Fibroblast of lung (primary cell): ENCODE results near the gene HS1BP3. TPM values are rescaled to one million over a fixed set of nuclear protein-coding genes. Genes with fewer than 3 reads are reported as not detected.

Source experiments
- DNase-seq, 2 donors: peaks; one replicate each; pipeline versions ENCODE4 v3.0.0 to v3.0.0-alpha.2; 2010; ENCODE audit warnings: low read depth in 2 of 2
- H2AFZ ChIP-seq: 2 replicates; pipeline ENCODE4 v1.5.1; 2012; ENCODE audit warnings: low read length, control low read depth, inconsistent platforms
- H3K27ac ChIP-seq: 2 replicates; pipeline ENCODE4 v1.5.1; 2011; ENCODE audit warnings: low read length, control low read depth; ENCODE audit not compliant: insufficient read depth
- H3K27me3 ChIP-seq: 2 replicates; pipeline ENCODE4 v1.5.1; 2011; ENCODE audit warnings: mild to moderate bottlenecking, low read length; ENCODE audit not compliant: control insufficient read depth, insufficient read depth
- H3K36me3 ChIP-seq: 2 replicates; pipeline ENCODE4 v1.5.1; 2011; ENCODE audit warnings: low read length; ENCODE audit not compliant: control insufficient read depth, insufficient read depth
- H3K4me1 ChIP-seq: 2 replicates; pipeline ENCODE4 v1.5.1; 2011; ENCODE audit warnings: low read length; ENCODE audit not compliant: control insufficient read depth, insufficient read depth; ENCODE audit errors: extremely low read depth
- H3K4me2 ChIP-seq: 2 replicates; pipeline ENCODE4 v1.5.1; 2011; ENCODE audit warnings: low read length, control low read depth; ENCODE audit not compliant: insufficient read depth; ENCODE audit errors: extremely low read depth
- H3K4me3 ChIP-seq, 4 experiments: fragments of 200-600 bp in 1 of 4; sonication (generic) in 1 of 4; replicated peaks in 1 of 4; 2 replicates each; pipeline ENCODE4 v1.5.1; 2011 to 2016; ENCODE audit warnings: low read length in 4 of 4, low read depth in 3 of 4, mild to moderate bottlenecking in 3 of 4, control low read depth in 2 of 4, inconsistent platforms in 1 of 4, mixed read lengths in 1 of 4; ENCODE audit not compliant: insufficient read depth in 1 of 4; ENCODE audit errors: control extremely low read depth in 1 of 4
- H3K79me2 ChIP-seq: 2 replicates; pipeline ENCODE4 v1.5.1; 2012; ENCODE audit warnings: mild to moderate bottlenecking, low read length, inconsistent platforms; ENCODE audit not compliant: control insufficient read depth, insufficient read depth
- H3K9ac ChIP-seq: 2 replicates; pipeline ENCODE4 v1.5.1; 2011; ENCODE audit warnings: mild to moderate bottlenecking, low read length, control low read depth; ENCODE audit not compliant: insufficient read depth
- H3K9me3 ChIP-seq: 2 replicates; pipeline ENCODE4 v1.5.1; 2012; ENCODE audit warnings: low read depth, low read length; ENCODE audit not compliant: control insufficient read depth, insufficient read depth
- H4K20me1 ChIP-seq: 2 replicates; pipeline ENCODE4 v1.5.1; 2011; ENCODE audit warnings: low read length; ENCODE audit not compliant: control insufficient read depth, insufficient read depth; ENCODE audit errors: extremely low read depth
- EZH2 ChIP-seq: IDR thresholded peaks from 2 replicates; pipeline ENCODE4 v1.5.1; 2012; ENCODE audit warnings: low read length, control low read depth, mild to moderate bottlenecking; ENCODE audit errors: missing control alignments
- polyA plus RNA-seq, 2 donors: library from polyadenylated mRNA; depleted of rRNA in 1 of 2; stranded (reverse) in 1 of 2; unstranded in 1 of 2; fragments of >200 nt; gene quantifications; 2 replicates each; pipeline ENCODE4 v1.2.1, GENCODE V29; 2011 to 2012; ENCODE audit warnings: missing spikeins in 1 of 2
- total RNA-seq: library from RNA; depleted of rRNA; stranded (reverse); fragments of >200 nt; gene quantifications from 2 replicates; pipeline ENCODE4 v1.2.1, GENCODE V29; 2014
- TF ChIP-seq, protein P1 (sequence below), 2 donors: IDR thresholded peaks in 1 of 2; conservative IDR thresholded peaks in 1 of 2; 1 replicate in 1 of 2; 2 replicates in 1 of 2; pipeline ENCODE4 v1.5.1; 2011 to 2012; ENCODE audit warnings: low read length in 2 of 2, control low read depth in 1 of 2, inconsistent platforms in 1 of 2, low read depth in 1 of 2, mild to moderate bottlenecking in 1 of 2

Gene HS1BP3
- total and polyA plus RNA-seq, 2 donors (not counting 1 experiment from before 2014, with no cell fraction given) = 17.8 to 38.1 TPM

DNA sequence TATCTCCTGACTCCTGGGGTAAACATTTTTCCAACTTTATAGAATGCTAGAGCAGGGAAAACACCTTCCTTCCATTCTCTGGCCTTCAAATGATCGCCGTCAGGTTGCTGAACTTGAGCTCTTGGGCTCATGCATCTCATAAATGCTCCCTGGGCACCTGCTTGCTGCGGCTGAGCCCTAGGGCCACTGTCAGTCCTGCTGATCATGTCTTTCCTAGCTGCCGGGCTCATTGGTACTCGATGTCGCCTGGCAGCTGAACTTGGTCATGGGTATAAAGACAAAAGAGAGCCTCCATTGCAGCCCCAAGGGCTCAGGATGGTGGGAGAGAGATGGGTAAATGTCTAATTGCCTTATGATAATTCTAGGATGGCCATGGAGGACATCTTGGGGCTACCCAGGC is 80.6 kb downstream of the HS1BP3 start:
- no peaks in the 10 kb centered on the region for H3K9me3 ChIP-seq
- no peak for TF ChIP-seq EZH2
- TF ChIP-seq, protein P1, sequence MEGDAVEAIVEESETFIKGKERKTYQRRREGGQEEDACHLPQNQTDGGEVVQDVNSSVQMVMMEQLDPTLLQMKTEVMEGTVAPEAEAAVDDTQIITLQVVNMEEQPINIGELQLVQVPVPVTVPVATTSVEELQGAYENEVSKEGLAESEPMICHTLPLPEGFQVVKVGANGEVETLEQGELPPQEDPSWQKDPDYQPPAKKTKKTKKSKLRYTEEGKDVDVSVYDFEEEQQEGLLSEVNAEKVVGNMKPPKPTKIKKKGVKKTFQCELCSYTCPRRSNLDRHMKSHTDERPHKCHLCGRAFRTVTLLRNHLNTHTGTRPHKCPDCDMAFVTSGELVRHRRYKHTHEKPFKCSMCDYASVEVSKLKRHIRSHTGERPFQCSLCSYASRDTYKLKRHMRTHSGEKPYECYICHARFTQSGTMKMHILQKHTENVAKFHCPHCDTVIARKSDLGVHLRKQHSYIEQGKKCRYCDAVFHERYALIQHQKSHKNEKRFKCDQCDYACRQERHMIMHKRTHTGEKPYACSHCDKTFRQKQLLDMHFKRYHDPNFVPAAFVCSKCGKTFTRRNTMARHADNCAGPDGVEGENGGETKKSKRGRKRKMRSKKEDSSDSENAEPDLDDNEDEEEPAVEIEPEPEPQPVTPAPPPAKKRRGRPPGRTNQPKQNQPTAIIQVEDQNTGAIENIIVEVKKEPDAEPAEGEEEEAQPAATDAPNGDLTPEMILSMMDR (conservative IDR thresholded peaks at IDR 0.05 in 1 of 2, IDR thresholded peaks at IDR 0.05 in 1 of 2; ENCODE audit: low read depth in 1 of 2, low read length in 2 of 2) = no peak
- H2AFZ ChIP-seq = no peak overlapping the region
- H3K27me3 ChIP-seq = no peaks in the 10 kb centered on the region
- peaks cover 11% of the 10 kb centered on the region for H3K4me1 ChIP-seq
- no peaks in the 10 kb centered on the region for H3K36me3 ChIP-seq
- no peak overlapping the region for H3K4me3 ChIP-seq
- DNase-seq = no peak
- no peak overlapping the region for H3K4me2 ChIP-seq
- no peaks in the 10 kb centered on the region for H4K20me1 ChIP-seq
- H3K9ac ChIP-seq = no peak overlapping the region
- H3K79me2 ChIP-seq = no peaks in the 10 kb centered on the region
- no peak overlapping the region for H3K27ac ChIP-seq

DNA sequence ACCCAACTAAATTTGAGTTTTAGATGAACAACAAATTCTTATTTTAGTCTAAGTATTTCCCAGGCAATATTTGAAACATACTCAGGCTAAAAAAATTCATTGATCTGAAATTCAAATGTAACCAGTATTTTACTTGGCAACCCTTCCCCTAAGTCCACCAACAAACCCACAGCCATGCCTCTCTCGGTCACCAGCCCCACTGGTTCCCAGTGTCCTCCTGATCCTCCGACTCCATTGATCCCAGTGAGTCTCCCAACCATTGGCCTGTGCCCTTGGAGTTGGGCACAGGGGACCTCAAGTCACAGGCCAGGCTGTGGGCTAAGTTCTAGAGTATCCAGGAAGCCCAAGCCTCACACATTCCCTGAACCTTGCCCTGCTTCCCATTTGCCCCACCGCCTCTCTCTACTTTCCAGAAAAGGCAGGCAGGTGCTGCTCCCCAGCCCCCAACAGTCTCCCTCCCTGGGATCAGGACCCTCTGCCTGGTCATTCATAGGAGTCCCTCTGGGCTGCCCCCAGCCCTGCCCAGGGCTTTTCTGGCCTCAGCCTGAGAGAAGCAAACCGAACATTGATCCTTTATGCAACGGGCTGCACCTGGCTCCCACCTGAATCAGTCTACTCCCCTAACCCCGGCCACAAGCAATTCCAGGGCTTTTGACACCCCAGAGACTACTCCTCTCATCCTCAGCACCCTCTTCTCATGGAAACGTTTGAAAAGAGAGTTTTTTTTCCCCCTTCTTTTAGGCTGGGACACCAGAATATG is 81.3 kb downstream of the HS1BP3 start:
- Histone ChIP-seq H3K9me3 (no peaks in the 10 kb centered on the region), H3K27me3 (no peaks in the 10 kb centered on the region), H2AFZ (no peak overlapping the region), H3K27ac (no peak overlapping the region), H3K4me3 (no peak overlapping the region), H3K9ac (no peak overlapping the region), H4K20me1 (no peaks in the 10 kb centered on the region), H3K4me1 (peaks cover 11% of the 10 kb centered on the region), H3K4me2 (no peak overlapping the region), H3K36me3 (no peaks in the 10 kb centered on the region), H3K79me2 (no peaks in the 10 kb centered on the region)
- no peak for TF ChIP-seq EZH2
- TF ChIP-seq, protein P1 (conservative IDR thresholded peaks at IDR 0.05 in 1 of 2, IDR thresholded peaks at IDR 0.05 in 1 of 2; ENCODE audit: low read depth in 1 of 2, low read length in 2 of 2) = no peak
- no peak for DNase-seq

DNA sequence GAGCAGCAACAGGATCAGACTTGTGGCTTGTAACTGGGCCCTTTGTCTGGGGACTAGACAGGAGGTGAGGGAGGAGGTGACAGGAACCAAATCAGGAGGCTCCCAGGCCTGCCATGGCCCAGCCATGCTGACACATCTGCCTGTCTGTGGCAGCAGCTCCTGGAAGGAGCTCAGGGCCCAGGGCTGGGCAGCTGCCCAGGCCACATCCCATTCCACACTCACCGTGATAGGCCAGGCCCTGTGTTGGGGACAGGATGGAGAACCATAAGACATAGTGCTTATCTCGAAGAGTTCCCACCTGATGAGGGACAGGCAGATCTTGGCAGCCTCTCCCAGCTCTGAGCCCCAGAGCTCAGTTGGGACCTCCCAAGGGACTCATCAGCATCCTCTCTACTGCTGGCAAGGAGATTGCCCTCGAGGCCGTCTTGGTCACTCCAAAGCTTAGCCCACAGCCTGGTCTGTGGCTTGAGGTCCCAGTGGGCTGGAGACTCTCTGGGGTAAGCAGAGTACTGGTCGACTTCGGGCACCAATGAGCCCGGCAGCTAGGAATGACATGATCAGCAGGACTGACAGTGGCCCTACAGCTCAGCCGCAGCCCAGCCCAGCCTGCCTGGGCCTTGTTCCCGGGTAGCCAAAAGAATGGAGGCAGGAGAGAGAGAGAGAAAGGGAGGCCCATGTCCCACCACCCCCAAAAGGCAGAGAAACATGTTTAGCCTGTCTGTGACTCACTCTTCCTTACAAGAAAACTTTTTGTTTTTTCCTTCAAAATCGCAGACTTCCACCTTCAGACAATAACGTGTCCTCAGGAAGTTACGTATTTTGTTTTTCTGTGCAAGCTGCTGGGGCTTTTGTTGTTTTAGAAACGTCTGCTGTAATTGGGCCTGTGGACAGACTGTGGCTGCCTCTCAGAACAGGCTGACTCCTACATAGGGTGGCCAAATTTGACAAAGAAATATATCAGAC is 82.1 kb downstream of the HS1BP3 start:
- Histone ChIP-seq H3K9me3 (no peaks in the 10 kb centered on the region), H3K4me3 (no peak overlapping the region), H3K36me3 (no peaks in the 10 kb centered on the region), H3K79me2 (no peaks in the 10 kb centered on the region), H2AFZ (no peak overlapping the region), H3K27me3 (no peaks in the 10 kb centered on the region), H3K4me1 (peaks cover 10% of the 10 kb centered on the region), H3K4me2 (no peak overlapping the region), H3K9ac (no peak overlapping the region), H4K20me1 (no peaks in the 10 kb centered on the region), H3K27ac (no peak overlapping the region)
- no peak for DNase-seq
- no peak for TF ChIP-seq EZH2
- TF ChIP-seq, protein P1 (conservative IDR thresholded peaks at IDR 0.05 in 1 of 2, IDR thresholded peaks at IDR 0.05 in 1 of 2; ENCODE audit: low read depth in 1 of 2, low read length in 2 of 2) = no peak
